A549 treated with ZK216348 at 1 μM for 4 hours (cell line): ENCODE measurements around the gene GJA3. TPM values are rescaled to one million over a fixed set of nuclear protein-coding genes. Genes with fewer than 3 reads are reported as not detected.

Source experiments
- total RNA-seq: library from RNA; stranded (reverse); fragments of 200-300 nt; extraction: Qiagen RNA extraction; gene quantifications from 5 replicates; pipeline ENCODE4 v1.2.3, GENCODE V29; 2022; ENCODE audit warnings: low read depth

The GJA3 gene
- total RNA-seq, result 0.70 to 1.4 TPM (median 1.1 TPM) in 5 replicates

DNA sequence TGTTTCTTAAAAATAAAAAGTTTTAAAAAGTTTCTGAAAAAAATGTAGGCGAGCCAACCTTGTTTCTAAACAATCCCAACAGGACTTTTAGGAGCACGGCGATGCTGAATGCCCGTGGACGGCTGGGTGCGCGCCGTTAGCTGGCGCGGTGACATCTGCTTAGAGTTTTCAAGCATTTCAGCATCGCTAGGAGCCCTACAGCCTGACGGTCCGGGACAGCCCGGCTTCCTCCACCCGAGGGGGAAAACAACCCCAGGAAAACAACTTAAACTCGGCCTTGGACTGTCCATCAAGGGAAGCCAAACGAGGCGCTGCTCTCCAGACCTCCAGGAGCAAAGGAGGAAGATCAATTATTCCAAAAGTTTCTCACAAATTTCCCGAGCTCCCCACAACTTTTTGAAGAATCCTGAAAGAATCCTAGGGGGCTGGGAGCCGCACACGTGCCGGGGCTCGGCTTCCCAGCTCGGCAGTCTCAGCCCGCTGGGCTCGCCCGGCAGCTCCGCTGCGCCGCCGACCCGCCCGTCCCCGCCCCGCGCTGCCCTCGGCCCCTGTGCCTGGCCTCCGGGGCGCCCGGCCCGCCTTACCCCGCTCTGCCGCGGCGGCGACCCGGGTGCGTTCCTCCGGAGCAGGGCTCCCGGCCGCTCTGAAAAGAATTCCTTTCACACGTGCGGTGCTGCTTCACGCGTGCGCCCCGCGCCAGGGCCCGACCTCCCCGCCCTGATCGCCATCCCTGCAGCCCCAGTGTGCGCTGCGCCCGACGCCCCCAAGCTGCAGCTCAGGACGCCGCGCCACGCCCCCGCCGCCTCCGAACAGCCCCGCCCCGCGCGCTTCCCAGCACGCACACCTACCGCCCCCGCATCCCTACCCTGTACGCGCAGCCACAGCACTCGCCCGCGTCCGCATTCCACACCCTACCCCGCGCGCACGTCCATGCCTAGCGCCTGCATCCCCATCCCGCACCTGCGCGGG is at the start of gene GJA3:
GJA3 (minus strand) TSS at position 747 of the 969 bp plus-strand sequence. CDS start 17,764 bp downstream, outside the sequence.

GRCh38 chr13:20192836-20193161 is 31.9 kb upstream of the GJA3 start, which contains the start of gene GJB2:
GJB2 (minus strand) TSS chr13:20192938; CDS start chr13:20189581, 3,357 bp downstream.

Other genes with a start within 250 kb of the GJA3 start
- gene ZMYM2, start 202.3 kb downstream of the GJA3 start, total RNA-seq, result 15.1 to 21.5 TPM (median 17.3 TPM) in 5 replicates
- gene GJB2, start 31.9 kb upstream of the GJA3 start, total RNA-seq, result 0.53 to 0.84 TPM (median 0.77 TPM) in 5 replicates
- not detected in 5 replicates for gene GJB6, start 71.3 kb upstream of the GJA3 start, total RNA-seq